ENCODE data around the gene PROSER2.

Gene PROSER2, protein sequence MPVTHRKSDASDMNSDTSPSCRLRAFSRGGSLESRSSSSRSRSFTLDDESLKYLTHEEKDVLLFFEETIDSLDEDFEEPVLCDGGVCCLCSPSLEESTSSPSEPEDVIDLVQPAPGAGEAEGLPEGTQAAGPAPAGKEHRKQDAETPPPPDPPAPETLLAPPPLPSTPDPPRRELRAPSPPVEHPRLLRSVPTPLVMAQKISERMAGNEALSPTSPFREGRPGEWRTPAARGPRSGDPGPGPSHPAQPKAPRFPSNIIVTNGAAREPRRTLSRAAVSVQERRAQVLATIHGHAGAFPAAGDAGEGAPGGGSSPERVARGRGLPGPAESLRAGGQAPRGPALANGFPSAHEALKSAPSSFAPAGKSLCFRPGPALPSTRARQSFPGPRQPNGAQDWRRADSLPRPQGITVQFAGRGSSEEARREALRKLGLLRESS

DNA sequence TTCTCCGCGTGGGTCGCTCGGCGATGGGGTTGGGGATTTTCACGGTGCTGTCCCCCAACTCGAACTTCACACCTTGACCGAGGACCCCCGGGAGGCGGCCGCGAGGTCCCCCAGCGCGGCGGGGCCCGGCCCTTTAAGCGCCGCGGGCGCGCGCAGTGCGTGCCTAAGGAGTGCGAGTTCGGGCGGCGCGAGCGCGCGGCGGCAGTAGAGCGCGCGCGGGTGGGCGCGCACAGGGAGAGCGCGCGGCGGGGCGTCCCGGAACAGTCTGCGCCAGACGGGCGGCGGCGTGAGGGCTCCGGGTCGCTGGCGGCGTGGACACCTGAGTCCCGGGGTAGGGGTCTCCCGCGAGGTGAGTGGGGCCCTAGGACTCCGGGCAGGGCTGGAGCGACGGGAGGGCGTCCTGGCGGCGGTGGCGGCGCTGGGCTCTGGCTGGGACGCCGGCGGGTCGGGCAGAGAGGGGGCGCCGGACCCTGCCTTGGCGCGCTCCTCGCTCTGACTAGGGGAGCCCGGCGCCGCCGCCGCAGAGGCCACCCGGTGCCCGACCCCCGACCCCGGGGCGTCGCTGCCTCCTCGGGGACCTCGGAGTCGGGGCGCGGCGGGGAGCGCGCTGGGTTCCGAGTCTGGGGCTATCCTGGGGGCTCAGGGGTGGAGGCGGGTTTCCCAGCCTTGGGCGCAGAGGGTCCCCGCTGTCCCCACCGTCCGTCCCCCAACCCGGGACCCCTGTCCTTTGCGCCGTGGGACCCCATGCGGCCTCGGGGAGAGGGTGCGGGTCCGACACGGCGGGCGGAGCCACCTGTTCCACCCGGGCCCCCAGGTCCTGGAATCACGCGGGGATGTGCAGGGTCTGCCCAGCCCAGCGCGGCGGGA lies at the start of gene PROSER2:
Gene PROSER2 (plus strand): TSS at position 235 of the 867 bp plus-strand sequence. CDS start 28,722 bp downstream, outside the sequence.
- peak in 1 of 2 donors; percentile 20 for DNase-seq (ENCODE audit: extremely low read depth in 1 of 2, low read depth in 1 of 2)

DNA sequence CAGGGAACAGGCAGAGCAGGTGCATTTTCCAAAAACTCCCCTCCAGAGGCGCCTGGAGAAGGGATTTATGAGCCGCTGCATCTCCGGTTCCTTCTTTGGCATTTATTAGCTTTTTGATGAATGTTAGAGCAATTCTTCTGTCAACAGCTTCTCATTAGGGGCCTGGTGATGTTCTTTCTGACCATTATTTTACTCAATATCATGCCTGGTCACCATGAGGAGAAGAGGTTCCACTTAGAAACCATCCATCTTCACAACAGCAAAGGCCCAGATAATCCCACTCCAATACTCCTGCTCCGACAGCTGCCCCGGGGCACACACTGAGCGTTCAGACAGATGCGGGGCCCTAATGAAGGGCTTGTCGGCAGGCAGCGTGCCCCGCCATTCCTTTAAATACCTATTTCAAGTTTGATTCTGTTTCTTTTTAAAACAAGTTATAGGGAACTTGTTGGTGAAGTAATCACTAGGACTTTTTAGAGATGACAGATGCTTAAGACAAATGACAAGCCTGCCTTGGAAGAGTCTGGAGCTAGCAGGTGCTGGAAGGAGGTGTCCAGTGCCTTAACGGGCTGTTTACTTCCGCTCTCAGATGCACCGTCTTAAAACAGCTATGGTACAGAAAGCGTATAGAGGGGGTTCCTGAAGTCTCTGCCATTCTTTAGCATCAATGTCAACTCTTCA lies 49.3 kb upstream of the PROSER2 start:
- no peak for DNase-seq (ENCODE audit: extremely low read depth in 1 of 2, low read depth in 1 of 2)

DNA sequence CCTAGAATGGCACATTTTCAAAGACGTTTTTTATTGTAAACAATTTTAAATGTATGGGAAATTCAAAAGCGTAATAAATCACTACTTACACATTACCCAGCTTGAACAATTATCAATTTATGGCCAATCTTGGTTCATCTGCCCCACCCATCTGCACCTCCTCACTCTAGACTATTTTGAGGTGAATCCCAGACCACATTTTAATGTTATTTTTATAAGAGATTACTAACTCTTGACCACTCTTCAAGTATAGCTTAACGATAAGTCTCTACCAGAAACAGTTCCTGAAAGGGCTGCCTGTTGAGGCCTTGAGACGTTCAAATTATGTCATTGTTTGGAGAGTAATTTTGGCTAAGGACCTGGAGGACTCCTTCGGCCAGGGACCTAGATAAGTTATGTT lies 47.7 kb upstream of the PROSER2 start:
- no peak for DNase-seq (ENCODE audit: extremely low read depth in 1 of 2, low read depth in 1 of 2)

DNA sequence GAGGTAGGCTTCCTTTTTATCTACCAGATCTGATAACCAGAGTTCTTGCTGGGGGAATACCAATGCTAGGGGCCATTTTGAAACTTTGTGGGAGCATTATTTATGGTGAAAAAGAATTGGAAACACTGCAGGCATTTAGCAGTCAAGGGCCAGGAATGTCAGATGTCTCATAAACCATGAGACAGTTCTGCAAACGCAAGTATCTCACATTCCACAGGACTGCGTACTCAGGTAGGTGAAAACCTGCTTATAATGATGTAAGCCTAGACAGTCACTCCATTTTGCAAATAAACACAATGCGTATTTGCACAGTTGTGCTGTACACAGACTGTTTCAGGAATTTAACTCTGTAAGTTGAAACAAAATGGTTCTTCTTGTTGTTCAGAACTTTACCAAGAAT lies 47.1 kb upstream of the PROSER2 start:
- DNase-seq (ENCODE audit: extremely low read depth in 1 of 2, low read depth in 1 of 2): no peak

DNA sequence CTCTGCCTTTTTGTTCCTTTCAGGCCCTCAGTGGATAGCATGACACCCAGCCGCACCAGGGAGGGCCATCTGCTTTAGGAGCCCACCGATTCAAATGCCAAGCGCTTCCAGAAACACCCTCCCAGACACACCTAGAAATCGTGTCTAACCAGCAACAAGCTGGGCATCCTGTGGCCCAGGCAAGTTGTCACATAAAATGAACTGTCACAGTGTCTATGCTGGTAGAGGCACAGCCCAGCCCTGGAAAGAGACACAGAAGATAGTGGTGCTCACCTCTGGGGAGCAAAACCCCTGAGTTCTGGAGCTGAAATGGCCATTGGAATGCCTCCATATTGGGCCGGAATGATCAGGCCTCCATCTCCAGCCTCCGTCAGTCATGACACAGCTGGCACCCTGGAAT lies 42.0 kb upstream of the PROSER2 start:
- no peak for DNase-seq (ENCODE audit: extremely low read depth in 1 of 2, low read depth in 1 of 2)

DNA sequence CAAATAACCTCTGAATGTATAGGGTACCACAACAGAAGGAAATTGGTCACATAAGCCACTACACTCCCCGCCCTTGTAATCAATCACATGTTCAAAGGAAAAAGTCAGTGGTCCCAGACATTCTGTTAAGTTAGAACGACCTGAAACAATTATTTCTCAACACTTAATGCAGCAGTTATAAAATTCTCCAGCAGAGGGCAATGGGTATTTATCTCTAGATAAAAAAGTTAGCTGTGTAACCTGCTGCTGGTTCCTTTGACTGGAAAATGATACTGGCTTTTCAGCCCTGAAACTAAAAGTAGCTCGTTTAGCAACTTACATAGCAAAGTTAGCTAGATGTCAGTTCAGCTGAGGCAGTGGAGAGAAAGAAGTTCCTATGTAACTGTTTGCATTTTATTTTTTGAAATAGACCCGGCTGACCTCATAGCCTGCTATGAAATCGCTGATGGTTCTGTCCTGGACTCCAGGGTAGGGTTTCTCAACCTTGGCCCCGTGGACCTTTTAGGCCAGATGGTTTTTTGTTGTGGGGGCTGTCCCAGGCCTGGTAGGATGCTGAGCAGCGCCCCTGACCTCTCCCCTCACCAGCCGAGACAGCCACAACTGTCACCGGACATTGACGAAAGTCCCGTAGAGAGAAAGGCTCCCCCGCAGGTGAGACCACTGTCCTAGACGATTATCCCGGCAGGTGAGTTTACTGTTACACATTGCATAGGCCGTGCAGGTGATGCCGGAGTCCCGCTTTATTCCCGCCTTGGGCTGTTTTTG lies 40.2 kb upstream of the PROSER2 start:
- DNase-seq (ENCODE audit: extremely low read depth in 1 of 2, low read depth in 1 of 2): no peak

DNA sequence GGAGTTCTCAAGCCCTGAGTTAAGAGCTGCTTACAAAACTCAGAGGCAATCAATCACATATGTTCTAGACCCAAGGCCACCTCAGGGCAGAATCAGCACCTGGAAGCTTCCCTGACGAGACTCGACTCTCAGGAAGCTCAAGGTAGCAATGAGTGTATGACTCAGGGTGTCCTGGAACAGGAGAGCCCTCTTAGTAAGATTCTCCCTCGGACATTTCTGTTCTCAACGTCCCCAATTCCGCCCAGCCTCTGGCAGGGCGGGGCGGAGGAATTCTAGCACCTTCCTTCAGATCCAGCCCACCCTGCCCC lies 39.6 kb upstream of the PROSER2 start:
- no peak for DNase-seq (ENCODE audit: extremely low read depth in 1 of 2, low read depth in 1 of 2)

DNA sequence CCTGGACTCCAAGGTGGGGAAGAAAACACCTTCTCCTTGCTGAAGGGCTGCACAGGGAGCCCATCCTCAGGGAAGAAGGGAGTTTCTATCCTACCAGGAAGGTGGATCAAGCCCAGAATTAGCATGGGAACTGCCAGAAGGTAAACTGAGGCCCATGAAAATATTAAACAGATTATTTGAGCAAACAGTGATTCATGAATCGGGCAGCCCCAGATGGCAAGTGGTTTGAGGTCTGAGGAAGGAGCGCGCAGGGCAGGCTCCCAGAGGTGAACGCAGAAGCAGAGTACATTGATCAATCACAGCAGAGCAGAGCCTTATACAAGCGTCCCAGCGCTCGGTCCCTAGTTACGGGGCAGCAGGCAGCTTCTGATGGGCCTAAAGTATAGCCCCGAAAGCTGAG lies 35.8 kb upstream of the PROSER2 start:
- DNase-seq (ENCODE audit: extremely low read depth in 1 of 2, low read depth in 1 of 2): no peak

DNA sequence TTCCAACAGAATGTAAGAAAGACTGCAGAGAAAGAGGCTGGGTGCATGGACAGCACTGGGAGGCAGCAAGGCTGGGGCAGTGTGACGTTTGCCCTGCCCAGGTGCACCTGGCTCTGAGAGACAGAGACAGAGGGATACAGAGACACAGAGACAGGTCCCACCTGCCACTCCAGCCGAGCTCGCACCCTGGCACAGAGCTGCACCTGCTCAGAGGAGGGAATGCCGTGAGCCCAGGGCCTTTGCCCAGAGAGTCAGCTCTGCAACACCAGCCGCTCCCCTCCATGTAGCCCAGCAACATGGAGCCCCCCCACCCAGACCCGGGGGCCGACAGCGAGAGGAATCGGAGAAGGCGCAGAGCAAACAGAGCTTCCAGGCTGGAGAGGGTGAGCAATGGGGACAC lies 35.3 kb upstream of the PROSER2 start:
- DNase-seq (ENCODE audit: extremely low read depth in 1 of 2, low read depth in 1 of 2): no peak

DNA sequence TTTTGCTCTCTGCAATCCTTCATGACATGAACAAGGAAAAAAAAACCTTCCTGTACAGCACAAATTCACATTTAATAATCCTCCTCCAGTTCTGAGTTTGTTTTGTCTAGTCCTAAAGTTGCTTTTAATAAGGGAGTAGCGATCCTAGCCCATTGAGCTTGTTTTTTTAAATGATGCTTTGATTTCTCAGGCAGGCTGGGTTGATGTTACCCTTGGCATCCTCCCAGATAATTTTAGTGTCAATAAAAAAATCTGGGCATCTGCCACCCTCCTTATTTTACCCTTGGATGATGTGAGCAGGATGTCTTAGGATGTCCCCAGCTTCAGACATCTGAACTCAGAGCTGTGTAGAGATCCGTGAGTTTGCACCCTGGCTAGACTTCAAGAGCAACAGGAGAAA lies 33.9 kb upstream of the PROSER2 start:
- DNase-seq (ENCODE audit: extremely low read depth in 1 of 2, low read depth in 1 of 2): no peak

DNA sequence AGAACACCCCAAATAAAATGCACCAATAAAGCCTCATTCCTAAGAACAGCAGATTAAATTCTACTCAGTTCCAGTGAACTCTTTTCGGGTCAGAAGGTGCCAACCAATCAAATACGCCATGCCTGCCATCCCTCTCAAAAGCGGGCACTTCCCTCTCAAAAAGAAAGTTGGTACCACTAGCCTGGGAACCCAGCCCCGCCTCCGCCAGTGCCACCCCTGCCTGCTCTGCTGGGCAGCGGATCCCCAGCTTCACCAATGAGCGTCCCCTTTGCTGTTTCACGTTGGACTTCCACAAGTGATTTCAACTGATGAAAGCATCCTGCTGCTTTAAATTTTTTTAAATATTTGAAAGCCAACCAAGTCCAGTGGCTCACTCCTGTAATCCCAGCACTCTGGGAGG lies 33.2 kb upstream of the PROSER2 start:
- no peak for DNase-seq (ENCODE audit: extremely low read depth in 1 of 2, low read depth in 1 of 2)

DNA sequence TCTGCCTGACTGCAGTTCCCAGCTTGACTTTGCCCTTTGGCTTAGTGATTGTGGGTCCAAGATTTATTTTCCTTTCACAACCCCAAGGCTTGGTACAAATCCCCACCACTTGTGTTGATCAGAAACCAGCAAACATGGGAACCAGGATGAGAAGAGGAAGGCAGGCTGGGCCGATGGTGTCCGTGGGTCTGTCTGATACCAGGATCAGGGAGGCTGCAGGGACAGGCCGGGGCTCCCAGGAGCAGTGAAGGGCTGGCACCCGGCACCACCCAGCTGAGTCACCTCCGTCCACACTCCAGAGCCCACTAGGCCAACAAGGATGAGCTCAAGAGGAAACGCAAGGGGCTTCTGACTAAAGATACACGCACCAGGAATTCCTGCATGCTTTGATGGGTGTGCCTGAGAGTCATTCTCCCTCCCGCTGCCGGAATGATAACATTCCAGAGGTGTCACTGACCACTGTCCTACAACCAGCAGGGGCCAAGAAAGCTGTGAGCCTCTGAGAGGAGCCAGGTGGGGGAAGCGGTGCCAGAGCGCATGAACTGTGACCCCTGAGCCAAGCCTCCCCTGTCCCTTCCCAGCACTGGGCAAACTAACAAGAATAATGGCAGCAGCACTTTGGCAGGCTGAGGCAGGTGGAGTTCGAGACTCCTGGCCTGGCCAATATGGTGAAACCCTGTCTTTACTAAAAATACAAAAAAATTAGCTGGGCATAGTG lies 29.2 kb upstream of the PROSER2 start:
- no peak for DNase-seq (ENCODE audit: extremely low read depth in 1 of 2, low read depth in 1 of 2)

DNA sequence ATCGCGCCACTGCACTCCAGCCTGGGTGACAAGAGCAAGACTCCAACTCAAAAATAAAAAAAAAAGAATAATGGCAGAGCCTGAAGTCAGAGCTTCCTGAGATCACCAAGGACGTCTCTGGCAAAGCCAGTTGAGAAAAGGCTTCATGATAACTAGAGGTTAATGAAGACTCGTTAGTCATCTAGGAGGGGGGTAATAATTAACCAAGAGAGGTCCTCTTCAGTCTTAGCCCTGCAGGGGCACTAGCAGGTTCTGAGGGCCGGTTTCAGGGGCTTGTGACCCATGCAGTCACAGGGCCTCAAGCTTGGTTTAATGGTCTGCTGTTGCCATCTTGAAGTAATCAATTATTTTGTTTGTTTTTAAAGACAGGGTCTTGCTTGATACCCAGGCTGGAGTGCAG lies 28.6 kb upstream of the PROSER2 start:
- DNase-seq (ENCODE audit: extremely low read depth in 1 of 2, low read depth in 1 of 2): no peak

DNA sequence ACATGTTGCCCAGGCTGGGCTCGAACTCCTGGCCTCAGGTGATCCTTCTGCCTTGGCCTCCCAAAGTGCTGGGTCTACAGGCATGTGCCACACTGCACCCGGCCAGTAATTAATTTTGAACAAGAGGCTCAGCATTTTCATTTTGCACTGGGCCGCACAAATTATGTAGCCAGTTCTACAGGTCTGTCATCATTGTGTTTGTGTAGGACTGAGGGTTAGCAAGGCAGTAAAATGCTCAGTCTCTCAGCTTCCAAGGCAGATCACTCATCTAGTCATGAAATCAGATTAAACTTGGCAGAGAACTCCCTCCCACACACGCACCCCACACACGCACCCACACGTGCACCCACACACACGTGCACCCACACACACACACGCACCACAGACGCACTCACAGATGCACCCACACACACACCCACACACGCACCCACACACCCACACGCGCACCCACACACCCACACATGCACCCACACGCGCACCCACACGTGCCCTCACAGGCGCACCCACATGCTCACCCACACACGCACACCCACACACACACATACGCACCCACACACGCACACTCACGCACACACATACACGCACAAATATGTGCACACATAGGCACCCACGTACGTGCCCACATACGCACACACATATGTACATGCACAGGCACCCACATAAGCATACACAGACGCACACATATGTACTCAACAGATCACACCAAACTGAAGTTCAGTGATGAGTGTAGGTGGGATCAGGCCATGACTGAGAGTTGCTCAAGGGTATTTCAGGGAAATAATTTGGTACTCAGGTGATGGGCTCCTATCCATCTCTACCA lies 27.8 kb upstream of the PROSER2 start:
- no peak for DNase-seq (ENCODE audit: extremely low read depth in 1 of 2, low read depth in 1 of 2)

DNA sequence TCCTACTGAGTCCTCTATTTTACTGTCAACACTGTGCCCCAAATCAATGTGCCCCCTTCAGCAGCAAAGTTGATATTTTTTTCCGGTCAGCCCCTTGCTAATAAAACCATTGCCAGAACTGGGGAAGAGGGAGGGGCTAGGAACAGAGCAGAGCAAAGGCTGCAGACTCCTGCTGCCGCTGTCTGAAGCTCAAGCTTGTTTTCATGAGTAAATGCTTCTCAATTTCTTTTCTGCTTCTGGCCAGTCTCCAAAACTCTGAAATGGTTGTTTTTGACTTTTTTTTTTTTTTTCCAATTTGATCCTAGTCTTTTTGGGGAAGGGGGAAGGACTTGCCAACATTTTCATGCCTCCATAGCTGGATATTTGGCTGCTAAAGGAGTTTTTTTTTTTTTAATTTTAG lies 26.7 kb upstream of the PROSER2 start:
- no peak for DNase-seq (ENCODE audit: extremely low read depth in 1 of 2, low read depth in 1 of 2)

DNA sequence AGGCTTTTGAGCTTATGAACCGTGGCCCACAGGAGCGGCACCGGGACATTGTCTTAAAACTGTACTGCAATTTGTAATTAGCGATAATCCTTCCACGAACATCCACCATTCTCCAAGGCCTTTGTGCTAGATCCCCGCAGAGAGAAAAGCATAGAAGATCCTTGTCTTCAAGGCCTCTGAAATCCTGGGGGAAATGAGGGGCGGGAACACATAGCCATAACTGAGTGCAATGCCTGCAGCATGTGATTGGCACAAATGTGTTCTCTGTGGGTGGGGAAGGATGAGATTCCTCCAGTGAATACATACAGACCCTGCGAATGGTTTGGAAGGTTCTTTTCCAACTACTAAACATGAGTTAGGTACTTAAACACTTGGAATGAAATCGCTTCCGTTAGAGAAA lies 25.9 kb upstream of the PROSER2 start:
- DNase-seq (ENCODE audit: extremely low read depth in 1 of 2, low read depth in 1 of 2): no peak

DNA sequence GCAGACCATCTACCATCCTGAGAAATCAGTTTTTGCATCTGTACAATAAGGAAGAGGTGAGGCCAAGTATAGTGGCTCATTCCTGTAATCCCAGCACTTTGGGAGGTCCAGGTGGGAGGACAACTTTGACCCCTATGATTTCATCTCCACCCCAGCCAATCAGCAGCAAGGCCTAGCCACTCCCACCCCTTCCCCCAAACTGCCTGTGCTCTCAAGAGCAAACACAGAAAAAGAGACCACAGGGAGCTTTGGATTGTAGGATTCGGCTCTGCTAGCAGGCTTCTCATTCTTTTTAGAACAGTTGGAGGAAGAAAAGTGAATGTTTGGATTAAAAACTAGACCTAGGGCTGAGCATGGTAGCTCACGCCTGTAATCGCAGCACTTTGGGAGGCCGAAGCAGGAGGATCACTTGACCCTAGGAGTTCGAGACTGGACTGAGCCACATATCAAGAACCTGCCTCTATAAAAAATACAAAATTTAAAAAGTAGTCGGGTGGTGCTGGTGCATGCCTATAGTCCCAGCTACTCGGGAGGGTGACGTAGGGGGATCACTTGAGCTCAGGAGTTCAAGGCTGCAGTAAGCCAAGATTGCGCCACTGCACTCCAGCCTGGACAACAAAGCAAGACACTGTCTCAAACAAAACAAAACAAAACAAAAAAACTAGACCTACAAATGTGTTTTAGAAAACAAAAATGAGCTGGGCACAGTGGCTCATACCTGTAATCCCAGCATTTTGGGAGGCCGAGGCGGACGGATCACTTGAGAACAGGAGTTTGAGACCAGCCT lies 25.1 kb upstream of the PROSER2 start:
- DNase-seq (ENCODE audit: extremely low read depth in 1 of 2, low read depth in 1 of 2): no peak

DNA sequence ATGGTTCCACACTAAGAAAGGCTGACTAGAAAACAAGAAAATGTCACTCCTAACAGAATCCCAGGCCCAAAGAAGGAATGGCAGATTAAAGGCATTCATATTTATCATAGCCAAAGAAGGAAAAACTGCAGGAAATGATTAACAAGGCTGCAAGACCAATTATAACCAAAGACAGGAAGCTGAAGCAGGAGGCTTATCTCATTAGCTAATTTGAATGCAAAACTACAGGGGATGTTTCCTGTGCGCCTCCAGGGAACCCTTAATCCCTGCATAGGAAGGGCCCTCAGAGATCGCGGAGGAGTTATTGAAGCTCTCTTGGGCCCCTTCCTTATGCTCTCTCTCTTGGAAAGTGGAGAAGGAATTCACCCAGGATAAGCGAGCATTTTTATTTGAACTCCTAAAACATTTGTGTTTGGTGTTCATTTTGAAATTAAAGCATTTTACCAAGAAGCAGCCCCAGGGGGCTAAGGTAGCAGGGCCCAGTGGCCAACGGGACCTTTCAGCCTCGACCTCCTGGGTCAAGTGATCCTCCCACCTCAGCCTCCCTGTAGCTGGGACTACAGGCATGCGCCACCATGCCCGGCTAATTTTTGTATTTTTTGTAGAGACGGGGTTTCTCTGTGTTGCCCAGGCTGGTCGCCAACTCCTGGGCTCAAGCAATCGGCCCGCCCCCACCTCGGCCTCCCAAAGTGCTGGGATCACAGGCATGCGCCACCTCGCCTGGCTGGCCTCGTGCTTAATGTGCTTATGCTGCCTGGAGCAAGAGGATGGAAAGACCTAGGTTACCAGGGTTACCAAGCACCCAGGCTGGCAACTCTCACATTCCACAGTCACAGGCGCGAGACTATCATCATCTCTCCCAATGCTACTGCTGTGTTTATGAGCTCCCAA lies 24.1 kb upstream of the PROSER2 start:
- no peak for DNase-seq (ENCODE audit: extremely low read depth in 1 of 2, low read depth in 1 of 2)

All from activated CD8-positive, alpha-beta memory T cell treated with anti-CD3 and anti-CD28 coated beads for 1 hour (primary cell).